H1 (cell line): ENCODE results near the gene ZNF317. TPM values are rescaled to one million over a fixed set of nuclear protein-coding genes. Genes with fewer than 3 reads are reported as not detected.

Experiments used
- BRCA1 ChIP-seq: IDR thresholded peaks from 2 replicates; pipeline ENCODE4 v1.6.1; 2012; ENCODE audit warnings: low read depth, low read length, improper control_type of control experiment
- CEBPB ChIP-seq: IDR thresholded peaks from 2 replicates; pipeline ENCODE4 v1.6.1; 2012; ENCODE audit warnings: low read depth, low read length
- HDAC2 ChIP-seq, 2 experiments: fragments of 300-600 bp in 1 of 2; sonication (generic) in 1 of 2; IDR thresholded peaks; 2 replicates each; pipeline ENCODE4 v1.6.1; 2011 to 2012; ENCODE audit warnings: low read depth in 2 of 2, low read length in 2 of 2, mild to moderate bottlenecking in 2 of 2, moderate library complexity in 2 of 2, borderline replicate concordance in 1 of 2, inconsistent platforms in 1 of 2
- JUN ChIP-seq: IDR thresholded peaks from 2 replicates; pipeline ENCODE4 v1.6.1; 2011; ENCODE audit warnings: low read depth, mild to moderate bottlenecking, improper control_type of control experiment, low read length
- KDM1A ChIP-seq: fragments of 200-600, 300-600 bp; sonication (generic); IDR thresholded peaks from 2 replicates; pipeline ENCODE4 v1.7.1; 2016; ENCODE audit warnings: mild to moderate bottlenecking, low read length, borderline replicate concordance
- POLR2AphosphoS5 ChIP-seq: IDR thresholded peaks from 2 replicates; pipeline ENCODE4 v1.6.1; 2011; ENCODE audit warnings: low read depth, low read length
- RBBP5 ChIP-seq: IDR thresholded peaks from 2 replicates; pipeline ENCODE4 v1.7.1; 2012; ENCODE audit warnings: low read depth, mild to moderate bottlenecking, inconsistent platforms, low read length, moderate library complexity, borderline replicate concordance
- RFX5 ChIP-seq: IDR thresholded peaks from 2 replicates; pipeline ENCODE4 v1.6.1; 2011; ENCODE audit warnings: low read depth, low read length, improper control_type of control experiment, borderline replicate concordance
- SAP30 ChIP-seq: fragments of 300-600 bp; sonication (generic); IDR thresholded peaks from 2 replicates; pipeline ENCODE4 v1.7.1; 2012; ENCODE audit warnings: low read length, moderate library complexity, mild to moderate bottlenecking, inconsistent platforms; ENCODE audit not compliant: insufficient read depth, insufficient replicate concordance
- SIX5 ChIP-seq: IDR thresholded peaks from 2 replicates; pipeline ENCODE4 v1.6.1; 2011; ENCODE audit warnings: mild to moderate bottlenecking, low read depth, low read length
- TCF12 ChIP-seq: IDR thresholded peaks from 2 replicates; pipeline ENCODE4 v1.6.1; 2011; ENCODE audit warnings: low read depth, mild to moderate bottlenecking, low read length
- polyA plus RNA-seq, 7 experiments: library from polyadenylated mRNA; depleted of rRNA in 3 of 7; stranded (reverse) in 5 of 7; unstranded in 2 of 7; fragments of >200 nt in 5 of 7; fragments of 200-250 nt in 2 of 7; gene quantifications; 1 replicate in 5 of 7; 2 replicates in 1 of 7; 4 replicates in 1 of 7; pipeline versions ENCODE4 v1.2.1 to v1.2.3, GENCODE V29; 2011 to 2013; ENCODE audit warnings: missing spikeins in 2 of 7, mixed read lengths in 2 of 7
- total RNA-seq: library from RNA; stranded (reverse); fragmentation: NEBNext Ultra II Directional; extraction: Animal tissue kit (Norgen Biotek cat#: 25700); gene quantifications from 2 replicates; pipeline ENCODE4 v1.2.1, GENCODE V29; 2021
- TF ChIP-seq, protein P1 (sequence below): fragments of 300-600 bp; sonication (generic); IDR thresholded peaks from 2 replicates; pipeline ENCODE4 v1.7.1; 2012; ENCODE audit warnings: low read length, moderate library complexity, mild to moderate bottlenecking, inconsistent platforms; ENCODE audit not compliant: insufficient replicate concordance

The ZNF317 gene
- total and polyA plus RNA-seq, 2 of the 8 experiments (the other 6 are each of a cell fraction or from before 2014, with no cell fraction given): 22.6 to 41.5 TPM

DNA sequence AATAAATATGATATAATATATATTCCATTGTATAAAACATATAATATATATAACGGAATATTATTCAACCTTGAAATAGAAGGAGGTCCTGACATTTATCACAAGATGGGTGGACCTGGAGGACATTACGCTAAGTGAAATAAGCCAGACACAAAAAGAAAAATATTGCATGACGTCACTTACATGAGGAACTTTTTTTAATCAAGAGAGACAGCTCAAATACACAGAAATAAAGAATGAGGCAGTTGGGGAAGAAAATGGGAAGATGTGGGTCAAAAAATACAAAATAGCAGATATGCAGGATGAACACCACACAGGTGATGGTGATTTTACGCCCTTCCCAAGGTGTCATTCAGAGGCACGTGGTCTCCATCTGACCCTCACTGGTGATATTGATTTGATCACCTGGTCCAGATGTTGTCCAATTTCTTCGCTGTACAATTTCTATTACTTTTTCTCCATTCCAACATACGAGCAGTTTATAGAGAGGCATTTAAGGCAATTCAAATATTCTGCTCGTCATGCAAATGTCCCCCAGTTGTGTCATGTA is 513 bp upstream of the ZNF317 start (continued):
- TF ChIP-seq, protein P1, sequence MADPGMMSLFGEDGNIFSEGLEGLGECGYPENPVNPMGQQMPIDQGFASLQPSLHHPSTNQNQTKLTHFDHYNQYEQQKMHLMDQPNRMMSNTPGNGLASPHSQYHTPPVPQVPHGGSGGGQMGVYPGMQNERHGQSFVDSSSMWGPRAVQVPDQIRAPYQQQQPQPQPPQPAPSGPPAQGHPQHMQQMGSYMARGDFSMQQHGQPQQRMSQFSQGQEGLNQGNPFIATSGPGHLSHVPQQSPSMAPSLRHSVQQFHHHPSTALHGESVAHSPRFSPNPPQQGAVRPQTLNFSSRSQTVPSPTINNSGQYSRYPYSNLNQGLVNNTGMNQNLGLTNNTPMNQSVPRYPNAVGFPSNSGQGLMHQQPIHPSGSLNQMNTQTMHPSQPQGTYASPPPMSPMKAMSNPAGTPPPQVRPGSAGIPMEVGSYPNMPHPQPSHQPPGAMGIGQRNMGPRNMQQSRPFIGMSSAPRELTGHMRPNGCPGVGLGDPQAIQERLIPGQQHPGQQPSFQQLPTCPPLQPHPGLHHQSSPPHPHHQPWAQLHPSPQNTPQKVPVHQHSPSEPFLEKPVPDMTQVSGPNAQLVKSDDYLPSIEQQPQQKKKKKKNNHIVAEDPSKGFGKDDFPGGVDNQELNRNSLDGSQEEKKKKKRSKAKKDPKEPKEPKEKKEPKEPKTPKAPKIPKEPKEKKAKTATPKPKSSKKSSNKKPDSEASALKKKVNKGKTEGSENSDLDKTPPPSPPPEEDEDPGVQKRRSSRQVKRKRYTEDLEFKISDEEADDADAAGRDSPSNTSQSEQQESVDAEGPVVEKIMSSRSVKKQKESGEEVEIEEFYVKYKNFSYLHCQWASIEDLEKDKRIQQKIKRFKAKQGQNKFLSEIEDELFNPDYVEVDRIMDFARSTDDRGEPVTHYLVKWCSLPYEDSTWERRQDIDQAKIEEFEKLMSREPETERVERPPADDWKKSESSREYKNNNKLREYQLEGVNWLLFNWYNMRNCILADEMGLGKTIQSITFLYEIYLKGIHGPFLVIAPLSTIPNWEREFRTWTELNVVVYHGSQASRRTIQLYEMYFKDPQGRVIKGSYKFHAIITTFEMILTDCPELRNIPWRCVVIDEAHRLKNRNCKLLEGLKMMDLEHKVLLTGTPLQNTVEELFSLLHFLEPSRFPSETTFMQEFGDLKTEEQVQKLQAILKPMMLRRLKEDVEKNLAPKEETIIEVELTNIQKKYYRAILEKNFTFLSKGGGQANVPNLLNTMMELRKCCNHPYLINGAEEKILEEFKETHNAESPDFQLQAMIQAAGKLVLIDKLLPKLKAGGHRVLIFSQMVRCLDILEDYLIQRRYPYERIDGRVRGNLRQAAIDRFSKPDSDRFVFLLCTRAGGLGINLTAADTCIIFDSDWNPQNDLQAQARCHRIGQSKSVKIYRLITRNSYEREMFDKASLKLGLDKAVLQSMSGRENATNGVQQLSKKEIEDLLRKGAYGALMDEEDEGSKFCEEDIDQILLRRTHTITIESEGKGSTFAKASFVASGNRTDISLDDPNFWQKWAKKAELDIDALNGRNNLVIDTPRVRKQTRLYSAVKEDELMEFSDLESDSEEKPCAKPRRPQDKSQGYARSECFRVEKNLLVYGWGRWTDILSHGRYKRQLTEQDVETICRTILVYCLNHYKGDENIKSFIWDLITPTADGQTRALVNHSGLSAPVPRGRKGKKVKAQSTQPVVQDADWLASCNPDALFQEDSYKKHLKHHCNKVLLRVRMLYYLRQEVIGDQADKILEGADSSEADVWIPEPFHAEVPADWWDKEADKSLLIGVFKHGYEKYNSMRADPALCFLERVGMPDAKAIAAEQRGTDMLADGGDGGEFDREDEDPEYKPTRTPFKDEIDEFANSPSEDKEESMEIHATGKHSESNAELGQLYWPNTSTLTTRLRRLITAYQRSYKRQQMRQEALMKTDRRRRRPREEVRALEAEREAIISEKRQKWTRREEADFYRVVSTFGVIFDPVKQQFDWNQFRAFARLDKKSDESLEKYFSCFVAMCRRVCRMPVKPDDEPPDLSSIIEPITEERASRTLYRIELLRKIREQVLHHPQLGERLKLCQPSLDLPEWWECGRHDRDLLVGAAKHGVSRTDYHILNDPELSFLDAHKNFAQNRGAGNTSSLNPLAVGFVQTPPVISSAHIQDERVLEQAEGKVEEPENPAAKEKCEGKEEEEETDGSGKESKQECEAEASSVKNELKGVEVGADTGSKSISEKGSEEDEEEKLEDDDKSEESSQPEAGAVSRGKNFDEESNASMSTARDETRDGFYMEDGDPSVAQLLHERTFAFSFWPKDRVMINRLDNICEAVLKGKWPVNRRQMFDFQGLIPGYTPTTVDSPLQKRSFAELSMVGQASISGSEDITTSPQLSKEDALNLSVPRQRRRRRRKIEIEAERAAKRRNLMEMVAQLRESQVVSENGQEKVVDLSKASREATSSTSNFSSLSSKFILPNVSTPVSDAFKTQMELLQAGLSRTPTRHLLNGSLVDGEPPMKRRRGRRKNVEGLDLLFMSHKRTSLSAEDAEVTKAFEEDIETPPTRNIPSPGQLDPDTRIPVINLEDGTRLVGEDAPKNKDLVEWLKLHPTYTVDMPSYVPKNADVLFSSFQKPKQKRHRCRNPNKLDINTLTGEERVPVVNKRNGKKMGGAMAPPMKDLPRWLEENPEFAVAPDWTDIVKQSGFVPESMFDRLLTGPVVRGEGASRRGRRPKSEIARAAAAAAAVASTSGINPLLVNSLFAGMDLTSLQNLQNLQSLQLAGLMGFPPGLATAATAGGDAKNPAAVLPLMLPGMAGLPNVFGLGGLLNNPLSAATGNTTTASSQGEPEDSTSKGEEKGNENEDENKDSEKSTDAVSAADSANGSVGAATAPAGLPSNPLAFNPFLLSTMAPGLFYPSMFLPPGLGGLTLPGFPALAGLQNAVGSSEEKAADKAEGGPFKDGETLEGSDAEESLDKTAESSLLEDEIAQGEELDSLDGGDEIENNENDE: no peak
- TF ChIP-seq RBBP5 (no peak), BRCA1 (no peak), RFX5 (no peak), POLR2AphosphoS5 (no peak), CEBPB (no peak), SIX5 (no peak), TCF12 (no peak), KDM1A (no peak), SAP30 (no peak), HDAC2 (IDR thresholded peaks at IDR 0.05; ENCODE audit: borderline replicate concordance in 1 of 2, low read depth in 2 of 2, low read length in 2 of 2) (no peak), JUN (no peak)
